Gastrocnemius medialis (tissue), 4 donors: ENCODE results near the gene TDRD6. TPM values are rescaled to one million over a fixed set of nuclear protein-coding genes. Genes with fewer than 3 reads are reported as not detected.

Experiments
- ATAC-seq, 2 donors: fragments of 150-250 bp; one replicate each; pipeline ENCODE4 v1.9.1; 2016
- DNase-seq, 2 donors: peaks; one replicate each; pipeline ENCODE4 v3.0.0-alpha.2; 2019
- H3K27ac ChIP-seq, 4 donors: fragments of 200-600 bp; sonication (generic); 1 replicate in 1 of 4; 2 replicates in 3 of 4; pipeline ENCODE4 v1.5.1; 2016 to 2018; ENCODE audit warnings: mild to moderate bottlenecking in 2 of 4, moderate library complexity in 1 of 4
- H3K27me3 ChIP-seq, 3 donors: fragments of 200-600 bp; sonication (generic) in 2 of 3; 1 replicate in 1 of 3; 2 replicates in 2 of 3; pipeline versions ENCODE4 v1.5.1 to v1.6.0; 2016 to 2019; ENCODE audit warnings: mild to moderate bottlenecking in 1 of 3, moderate library complexity in 1 of 3
- H3K36me3 ChIP-seq, 2 donors: fragments of 200-600 bp; sonication (generic) in 1 of 2; one replicate each; pipeline ENCODE4 v1.5.1; 2017 to 2018
- H3K4me1 ChIP-seq, 2 donors: fragments of 200-600 bp; sonication (generic) in 1 of 2; one replicate each; pipeline ENCODE4 v1.5.1; 2016 to 2017; ENCODE audit warnings: mild to moderate bottlenecking in 2 of 2
- H3K4me3 ChIP-seq, 4 donors: fragments of 200-600 bp; sonication (generic) in 3 of 4; 1 replicate in 1 of 4; 2 replicates in 3 of 4; pipeline ENCODE4 v1.5.1; 2016 to 2019; ENCODE audit warnings: mild to moderate bottlenecking in 2 of 4
- H3K9me3 ChIP-seq, 3 donors: fragments of 200-600 bp; sonication (generic) in 2 of 3; 1 replicate in 1 of 3; 2 replicates in 2 of 3; pipeline ENCODE4 v1.5.1; 2016 to 2019
- CTCF ChIP-seq, 5 experiments: fragments of 450-650 bp in 3 of 5; fragments of 200-600 bp in 2 of 5; sonication (generic) in 2 of 5; IDR thresholded peaks in 4 of 5; conservative IDR thresholded peaks in 1 of 5; 1 replicate in 4 of 5; 2 replicates in 1 of 5; pipeline ENCODE4 v1.5.1; 2016 to 2019; ENCODE audit warnings: antibody characterized with exemption in 5 of 5, mild to moderate bottlenecking in 3 of 5, moderate library complexity in 3 of 5
- POLR2A ChIP-seq, 2 donors: fragments of 450-650 bp; IDR thresholded peaks; one replicate each; pipeline ENCODE4 v1.6.1; 2017; ENCODE audit warnings: antibody characterized with exemption in 2 of 2, mild to moderate bottlenecking in 2 of 2, moderate library complexity in 2 of 2
- in situ Hi-C, 4 donors: fragments of 200-750 bp; cut with MboI; loops; one replicate each; pipeline versions ENCODE4 v1.15.0 to v1.8.0; 2017; ENCODE audit warnings: low sequenced_read_pairs in 4 of 4
- intact Hi-C: fragments of 100-400 bp; cut with DNase I; formaldehyde crosslinking; loops from one replicate; pipeline ENCODE4 v1.15.1; 2023; ENCODE audit warnings: low total_unique reads
- total RNA-seq, 4 donors: library from RNA; depleted of rRNA; stranded (reverse); fragments of >200 nt; gene quantifications; one replicate each; pipeline versions ENCODE4 v1.1.0 to v1.2.3, GENCODE V29; 2016

Gene TDRD6
- total RNA-seq, 4 donors from 2014 or later, result 0.03 to 1.7 (median 0.07) TPM

DNA sequence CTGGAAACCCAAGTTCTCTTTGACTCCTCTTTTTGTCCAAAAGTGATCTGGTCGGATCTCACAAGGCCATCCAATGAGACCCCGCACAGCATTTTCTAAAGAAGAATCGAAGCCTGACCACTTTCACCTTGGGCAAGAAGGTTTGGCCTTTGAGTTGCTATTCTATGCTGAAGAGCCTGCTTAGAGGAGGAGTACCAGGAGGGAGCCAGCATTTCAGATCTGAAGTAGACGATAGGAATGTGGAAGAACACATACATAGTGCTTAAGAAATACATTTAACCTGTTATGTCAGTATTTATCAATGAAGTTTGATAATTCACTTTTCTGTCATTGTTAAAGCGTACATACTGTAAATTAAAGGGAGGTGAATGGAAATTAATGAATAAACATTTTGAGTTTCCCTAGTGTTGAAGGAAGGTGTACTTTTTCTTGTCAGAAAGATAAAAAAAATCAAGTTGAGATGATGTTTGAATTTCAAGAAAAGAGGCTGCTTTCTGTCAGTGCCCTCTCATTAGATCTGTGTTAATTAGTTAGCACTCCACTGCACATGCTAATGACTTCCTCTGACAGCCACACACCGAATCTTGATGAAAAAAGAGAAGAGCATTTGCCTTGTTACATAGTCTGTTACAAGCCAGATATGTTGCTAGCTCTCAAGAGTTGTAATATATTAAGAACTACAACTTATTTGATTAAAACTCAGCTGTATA is 10.9 kb upstream of the TDRD6 start:
- no peak for TF ChIP-seq POLR2A (IDR thresholded peaks at IDR 0.05)
- TF ChIP-seq CTCF (IDR thresholded peaks at IDR 0.05 in 4 of 5, conservative IDR thresholded peaks at IDR 0.05 in 1 of 5), result no peak
- in situ Hi-C loops, result no loop called here
- H3K27ac ChIP-seq, result no peak overlapping the region

GRCh38 chr6:46677314-46677654 is 10.4 kb upstream of the TDRD6 start:
- Histone ChIP-seq H3K27ac (no peak overlapping the region), H3K4me3 (no peak overlapping the region), H3K4me1 (no peaks in the 10 kb centered on the region), H3K36me3 (peaks cover 0 to 10% of the 10 kb centered on the region in 2 donors), H3K9me3 (no peaks in the 10 kb centered on the region), H3K27me3 (no peaks in the 10 kb centered on the region)
- intact Hi-C loops (no loop called here), in situ Hi-C loops (no loop called here)
- no peak for TF ChIP-seq POLR2A (IDR thresholded peaks at IDR 0.05)
- TF ChIP-seq CTCF (IDR thresholded peaks at IDR 0.05 in 4 of 5, conservative IDR thresholded peaks at IDR 0.05 in 1 of 5), result no peak
- DNase-seq (no peak), ATAC-seq (no peak)

More for the DNA sequence above, 10.9 kb upstream of the TDRD6 start:
- DNase-seq (no peak), ATAC-seq (no peak)
- Histone ChIP-seq H3K4me3 (no peak overlapping the region), H3K4me1 (no peaks in the 10 kb centered on the region), H3K36me3 (peaks cover 0 to 10% of the 10 kb centered on the region in 2 donors), H3K27me3 (no peaks in the 10 kb centered on the region), H3K9me3 (no peaks in the 10 kb centered on the region)
- intact Hi-C loops, result no loop called here

GRCh38 chr6:46684771-46685170 is 2.9 kb upstream of the TDRD6 start:
- no peaks in the 10 kb centered on the region for H3K27me3 ChIP-seq
- in situ Hi-C loops (no loop called here), intact Hi-C loops (no loop called here)
- no peaks in the 10 kb centered on the region for H3K4me1 ChIP-seq
- no peak for DNase-seq
- no peak overlapping the region for H3K27ac ChIP-seq
- TF ChIP-seq POLR2A (IDR thresholded peaks at IDR 0.05) (no peak), CTCF (IDR thresholded peaks at IDR 0.05 in 4 of 5, conservative IDR thresholded peaks at IDR 0.05 in 1 of 5) (no peak)
- no peaks in the 10 kb centered on the region for H3K36me3 ChIP-seq
- H3K4me3 ChIP-seq, result no peak overlapping the region
- H3K9me3 ChIP-seq, result no peaks in the 10 kb centered on the region
- no peak for ATAC-seq

GRCh38 chr6:46688117-46688965 is 656 bp downstream of the TDRD6 start:
- in situ Hi-C loops, result no loop called here
- TF ChIP-seq POLR2A (IDR thresholded peaks at IDR 0.05) (no peak), CTCF (IDR thresholded peaks at IDR 0.05 in 4 of 5, conservative IDR thresholded peaks at IDR 0.05 in 1 of 5) (no peak)
- ATAC-seq (no peak), DNase-seq (no peak)
- intact Hi-C loops, result no loop called here
- H3K4me3 ChIP-seq, result no peak overlapping the region
- no peak overlapping the region for H3K27ac ChIP-seq
- no peaks in the 10 kb centered on the region for H3K9me3 ChIP-seq
- no peaks in the 10 kb centered on the region for H3K4me1 ChIP-seq
- H3K27me3 ChIP-seq, result no peaks in the 10 kb centered on the region
- H3K36me3 ChIP-seq, result no peaks in the 10 kb centered on the region
